GM12875 (cell line): ENCODE results near the gene PEX11A.
A peak's percentile ranks its signal among the peaks of the same experiment; 100 is the strongest.

ENCODE experiments used
- H3K4me3 ChIP-seq: one replicate; pipeline ENCODE4 v1.5.1; 2011; ENCODE audit warnings: low read depth, low read length, control low read depth
- CTCF ChIP-seq: IDR thresholded peaks from 2 replicates; pipeline ENCODE4 v1.5.1; 2011; ENCODE audit warnings: low read depth, mild to moderate bottlenecking, control low read depth, inconsistent platforms, low read length, moderate library complexity, borderline replicate concordance; ENCODE audit not compliant: insufficient read depth

The PEX11A gene

DNA sequence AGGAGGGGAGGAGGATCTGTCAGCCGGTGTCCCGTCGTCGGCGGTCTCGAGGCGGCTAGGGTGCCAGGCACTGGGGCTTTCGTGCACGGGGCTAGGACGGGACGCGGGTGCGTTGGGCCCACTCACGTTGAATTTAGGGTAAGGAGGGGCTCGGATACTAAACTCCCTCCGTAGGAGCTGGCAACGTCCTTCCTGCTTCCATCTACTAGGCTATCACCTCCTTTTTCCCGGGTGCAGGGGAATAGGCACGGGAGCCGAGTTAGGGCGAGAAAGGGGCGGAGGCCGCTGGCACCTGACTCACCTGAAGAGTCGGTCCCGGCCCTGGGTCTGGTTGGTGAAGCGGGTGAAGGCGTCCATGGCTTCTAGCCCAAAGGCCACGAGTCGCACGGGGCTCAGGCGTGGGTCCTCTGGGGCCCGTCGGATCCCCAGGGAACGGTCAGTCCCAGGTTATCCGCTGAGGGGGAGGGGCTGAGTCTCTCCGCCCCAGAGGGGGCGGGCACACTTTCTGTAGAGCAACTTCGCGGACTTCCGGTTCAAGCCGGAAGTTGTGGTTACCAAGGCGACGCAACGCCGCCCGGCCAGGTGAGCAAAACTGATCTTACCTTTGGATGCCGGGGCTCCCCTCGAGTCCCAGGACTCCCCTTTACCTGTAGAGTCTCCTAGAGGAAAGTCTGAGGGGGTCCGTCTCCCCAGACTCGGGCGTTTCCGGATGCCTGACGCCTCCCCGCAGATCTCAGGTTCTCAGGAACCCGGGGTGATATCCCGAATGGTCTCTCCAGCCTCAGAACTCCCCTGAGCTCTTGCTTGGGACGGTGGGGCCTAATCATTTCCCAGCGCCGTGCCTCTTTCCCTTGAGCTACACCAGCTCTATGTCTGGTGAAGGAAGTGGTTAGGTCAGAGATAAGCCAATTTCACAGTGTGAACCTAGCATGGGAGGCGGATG, at the start of gene PEX11A, which contains the start of gene WDR93:
Gene PEX11A (minus strand): TSS at position 479 of the 943 bp plus-strand sequence. CDS start 122 bp downstream, at position 357.
Gene WDR93 (plus strand): TSS at position 536 of the 943 bp plus-strand sequence. CDS start 10,936 bp downstream, outside the sequence.
- TF ChIP-seq CTCF: no peak

DNA sequence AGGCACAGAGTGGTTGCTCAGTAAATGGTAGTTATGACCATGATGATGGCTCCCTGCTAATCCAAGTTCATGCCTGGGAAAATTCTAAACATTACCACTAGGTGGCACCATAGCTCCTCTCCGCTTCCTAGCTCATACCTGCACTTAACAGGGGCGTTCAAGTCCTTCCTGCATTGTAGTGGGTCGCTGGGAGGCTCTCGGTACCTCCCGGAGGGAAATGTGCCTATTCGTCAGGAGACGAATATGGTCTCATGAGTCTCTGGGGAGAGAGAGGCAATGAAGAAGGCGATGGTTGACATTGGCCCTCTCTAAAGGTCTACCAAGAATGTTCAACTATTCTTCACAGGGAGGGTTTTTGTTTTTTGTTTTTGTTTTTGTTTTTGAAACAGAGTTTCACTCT, 49.6 kb upstream of the PEX11A start:
- TF ChIP-seq CTCF: peak; percentile 84
- H3K4me3 ChIP-seq: no peak overlapping the region

More for the DNA sequence above, at the start of gene PEX11A, which contains the start of gene WDR93:
- H3K4me3 ChIP-seq: peak within 1 kb of the TSS; percentile 84

DNA sequence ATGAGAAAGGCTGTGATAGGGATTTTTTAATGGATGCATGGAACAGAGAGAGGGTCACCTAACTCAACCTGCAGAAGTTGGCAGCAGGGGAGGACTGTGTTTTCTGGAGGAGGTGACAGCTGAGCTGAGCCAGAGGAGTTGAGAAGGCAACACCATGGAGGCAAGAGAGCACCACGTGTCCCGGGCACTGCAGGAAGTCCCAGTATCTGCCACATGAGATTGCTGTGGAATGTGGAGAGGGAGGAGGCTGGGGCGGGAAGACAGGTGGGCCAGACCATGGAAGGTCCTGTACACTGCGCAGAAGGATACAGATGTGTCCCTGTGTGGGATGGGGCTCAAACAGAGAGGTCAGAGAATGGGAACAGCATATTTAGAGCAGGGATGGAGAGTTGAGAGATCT, 45.2 kb upstream of the PEX11A start:
- TF ChIP-seq CTCF: no peak
- H3K4me3 ChIP-seq: no peak overlapping the region

- H3K4me3 ChIP-seq: no peak overlapping the region
- TF ChIP-seq CTCF: no peak
Observed at GRCh38 chr15:89732451-89733172, 42.1 kb upstream of the PEX11A start.

- TF ChIP-seq CTCF: no peak
- no peak overlapping the region for H3K4me3 ChIP-seq
Observed at GRCh38 chr15:89731275-89731674, 40.7 kb upstream of the PEX11A start.

- no peak for TF ChIP-seq CTCF
- no peak overlapping the region for H3K4me3 ChIP-seq
Observed at GRCh38 chr15:89728254-89728653, 37.7 kb upstream of the PEX11A start.
